Epithelial cell of esophagus (primary cell): ENCODE measurements around the gene CNTFR.

ENCODE experiments used
- DNase-seq: peaks from one replicate; pipeline ENCODE4 v3.0.0; 2010; ENCODE audit warnings: low read depth
- H3K4me3 ChIP-seq: 2 replicates; pipeline ENCODE4 v1.5.1; 2011; ENCODE audit warnings: mild to moderate bottlenecking, low read length, control low read depth
- CTCF ChIP-seq: IDR thresholded peaks from 2 replicates; pipeline ENCODE4 v1.5.1; 2011; ENCODE audit warnings: low read depth, mild to moderate bottlenecking, low read length, control low read depth, inconsistent platforms; ENCODE audit not compliant: insufficient read depth; ENCODE audit errors: missing control alignments

Gene CNTFR

GRCh38 chr9:34520505-34521385, 68.8 kb downstream of the CNTFR start:
- DNase-seq: no peak
- no peak overlapping the region for H3K4me3 ChIP-seq
- no peak for TF ChIP-seq CTCF

- TF ChIP-seq CTCF: no peak
- H3K4me3 ChIP-seq: no peak overlapping the region
- DNase-seq: no peak
Observed at GRCh38 chr9:34520096-34520495, 69.4 kb downstream of the CNTFR start.

- no peak overlapping the region for H3K4me3 ChIP-seq
- peak; percentile 16 for TF ChIP-seq CTCF
- DNase-seq: no peak
Observed at GRCh38 chr9:34519321-34520020, 70.1 kb downstream of the CNTFR start.

GRCh38 chr9:34518896-34519295, 70.6 kb downstream of the CNTFR start:
- no peak overlapping the region for H3K4me3 ChIP-seq
- DNase-seq: no peak
- TF ChIP-seq CTCF: no peak

GRCh38 chr9:34518110-34518616, 71.4 kb downstream of the CNTFR start:
- no peak overlapping the region for H3K4me3 ChIP-seq
- no peak for TF ChIP-seq CTCF
- DNase-seq: no peak

GRCh38 chr9:34517185-34517584, 72.3 kb downstream of the CNTFR start:
- TF ChIP-seq CTCF: no peak
- no peak for DNase-seq
- no peak overlapping the region for H3K4me3 ChIP-seq
